Measurements from ENCODE around the gene MAP3K10.
A peak's percentile ranks its signal among the peaks of the same experiment; 100 is the strongest.
"Not testable (repeated sequence)": the region's sequence is repeated elsewhere in the genome, so short reads cannot be mapped to it uniquely, and the experiment has no call there.

Gene MAP3K10

GRCh38 chr19:40190891-40191835 lies at the start of gene MAP3K10:
TSS of gene MAP3K10 (plus strand) at chr19:40191426. CDS start at chr19:40192032, 606 bp downstream.
- peak; percentile 33 for DNase-seq

GRCh38 chr19:40141551-40141950 lies 49.7 kb upstream of the MAP3K10 start:
- DNase-seq, result no peak

DNA sequence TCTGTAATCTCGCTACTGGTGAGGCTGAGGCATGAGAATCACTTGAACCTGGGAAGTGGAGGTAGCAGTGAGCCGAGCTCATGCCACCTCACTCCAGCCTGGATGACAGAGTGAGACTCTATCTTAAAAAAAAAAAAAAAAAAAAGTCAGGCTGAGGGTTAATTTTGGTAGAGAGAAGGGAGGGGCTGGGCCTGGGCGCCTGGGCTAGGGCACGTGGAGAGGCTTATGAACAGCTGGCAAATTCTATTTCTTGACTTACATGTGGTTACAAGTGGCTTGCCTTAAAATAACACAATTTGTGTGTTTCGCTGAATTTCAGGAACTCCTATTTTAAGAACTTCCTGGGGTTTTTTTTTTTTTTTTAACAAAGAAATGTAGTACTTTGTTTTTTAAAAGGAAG lies 47.6 kb upstream of the MAP3K10 start:
- DNase-seq, result no peak

DNA sequence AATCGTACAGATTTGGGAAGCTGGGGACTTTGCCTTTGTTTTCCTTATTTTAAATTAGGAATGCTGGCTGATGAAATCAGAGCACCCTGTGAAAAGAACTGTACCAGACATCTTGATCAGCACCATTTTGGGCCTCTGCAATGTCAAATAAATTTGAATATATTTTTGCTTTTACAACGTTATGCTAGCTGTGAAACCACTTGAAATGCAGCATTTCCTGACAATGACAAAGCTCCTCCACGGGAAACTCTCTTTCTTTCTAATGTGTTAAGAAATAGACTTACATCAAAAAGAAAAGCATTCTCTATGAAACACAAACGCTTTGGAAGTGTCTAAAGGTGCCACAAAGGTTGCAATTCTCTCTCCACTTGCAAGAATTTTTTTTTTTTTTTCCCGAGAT lies 47.1 kb upstream of the MAP3K10 start:
- no peak for DNase-seq

GRCh38 chr19:40144947-40145748 lies 46.1 kb upstream of the MAP3K10 start:
- DNase-seq, result no peak

GRCh38 chr19:40145749-40146029 lies 45.5 kb upstream of the MAP3K10 start:
- not testable (repeated sequence) for DNase-seq

DNA sequence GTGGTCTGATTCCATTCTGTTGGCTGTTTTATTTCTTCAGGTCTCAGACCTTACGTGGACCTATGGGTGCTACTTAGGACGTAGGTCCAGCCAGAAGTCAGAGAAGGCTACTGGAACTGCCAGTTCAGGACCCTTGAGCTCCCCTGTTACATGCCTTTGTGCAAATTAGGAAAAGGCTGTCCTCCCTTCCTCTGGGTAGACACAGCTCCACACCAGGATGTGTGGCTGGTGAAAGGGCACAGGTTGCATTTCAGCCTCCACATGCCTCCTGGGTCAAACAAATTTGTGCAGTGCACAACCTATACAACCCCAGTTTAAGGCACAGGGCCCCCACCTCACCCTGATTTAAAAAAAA lies 43.9 kb upstream of the MAP3K10 start:
- no peak for DNase-seq

GRCh38 chr19:40147693-40148347 lies 43.4 kb upstream of the MAP3K10 start:
- no peak for DNase-seq

DNA sequence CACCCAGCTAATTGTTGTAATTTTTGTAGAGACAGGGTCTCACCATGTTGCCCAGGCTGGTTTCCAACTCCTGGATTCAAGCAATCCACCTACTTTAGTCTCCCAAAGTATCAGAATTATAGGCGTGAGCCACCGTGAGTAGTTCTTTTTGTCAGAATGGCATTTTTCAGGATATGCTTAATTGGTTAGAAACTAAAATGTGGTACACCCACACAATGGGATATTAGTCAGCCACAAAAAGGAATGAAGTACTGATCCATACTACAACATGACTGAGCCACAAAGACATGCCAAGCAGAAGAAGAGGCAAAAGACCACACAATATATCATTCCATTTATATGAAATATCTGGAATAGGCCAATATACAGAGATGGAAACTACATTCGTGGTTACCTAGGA lies 41.7 kb upstream of the MAP3K10 start:
- DNase-seq, result no peak

DNA sequence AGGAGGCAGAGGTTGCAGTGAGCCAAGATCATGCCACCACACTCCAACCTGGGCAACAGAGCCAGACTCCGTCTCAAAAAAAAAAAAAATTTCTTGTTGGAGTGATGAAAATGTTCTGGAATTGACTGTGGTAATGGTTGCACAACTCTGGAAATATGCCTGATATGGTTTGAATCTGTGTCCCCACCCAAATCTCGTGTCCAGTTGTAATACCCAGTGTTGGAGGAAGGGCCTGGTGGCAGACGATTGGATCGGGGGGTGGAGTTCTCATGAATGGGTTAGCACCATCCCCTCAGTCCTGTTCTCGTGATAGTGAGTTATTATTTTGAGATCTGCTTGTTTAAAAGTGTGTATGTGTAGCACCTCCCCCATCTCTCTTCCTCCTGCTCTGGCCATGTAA lies 41.1 kb upstream of the MAP3K10 start:
- no peak for DNase-seq

DNA sequence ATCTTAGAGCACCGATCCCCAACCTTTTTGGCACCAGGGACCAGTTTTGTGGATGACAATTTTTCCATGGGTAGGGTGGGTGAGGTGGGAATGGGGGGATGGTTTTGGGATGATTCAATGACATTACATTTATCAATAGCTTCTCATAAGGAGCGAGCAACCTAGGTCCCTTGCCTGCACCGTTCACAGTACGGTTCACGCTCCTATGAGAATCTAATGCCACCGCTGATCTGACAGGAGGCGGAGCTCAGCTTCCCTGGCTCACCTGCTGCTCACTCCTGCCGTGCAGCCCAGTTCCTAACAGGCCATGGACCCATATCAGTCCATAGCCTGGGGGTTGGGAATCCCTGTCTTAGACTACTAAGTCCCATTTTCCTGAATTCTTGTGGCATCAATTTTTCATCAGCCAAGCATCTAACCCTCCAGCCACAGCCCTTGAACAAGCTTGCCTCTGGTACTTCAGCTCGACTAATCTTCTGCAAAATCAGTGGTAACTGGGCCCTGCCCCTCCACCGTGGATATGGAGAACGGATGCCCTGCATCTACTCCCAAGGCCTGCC lies 37.0 kb upstream of the MAP3K10 start:
- no peak for DNase-seq

DNA sequence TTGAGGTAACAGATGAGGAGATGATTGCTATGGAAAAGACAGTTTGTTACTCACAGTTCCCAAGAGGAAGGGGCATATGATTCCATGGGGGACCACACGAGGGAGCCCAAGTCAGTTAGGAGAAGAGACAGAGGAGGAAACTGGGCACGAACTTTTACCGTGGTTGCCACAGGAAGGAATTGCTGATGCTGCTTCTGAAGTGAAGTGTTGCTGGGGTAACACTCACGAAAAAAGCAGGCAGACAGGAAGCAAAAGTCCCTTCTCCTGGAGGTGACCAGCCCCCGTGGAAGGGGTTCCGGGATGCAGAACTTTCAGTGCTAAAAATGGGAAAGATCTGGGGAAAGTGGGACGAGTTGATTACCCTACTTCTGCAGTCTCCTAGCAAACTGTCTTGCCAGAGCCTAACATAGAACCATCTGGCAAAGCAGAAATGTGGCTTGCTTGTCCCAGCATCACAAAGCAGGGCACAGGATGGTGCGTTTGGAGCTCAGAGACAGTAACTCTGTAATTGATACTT lies 35.4 kb upstream of the MAP3K10 start:
- no peak for DNase-seq

DNA sequence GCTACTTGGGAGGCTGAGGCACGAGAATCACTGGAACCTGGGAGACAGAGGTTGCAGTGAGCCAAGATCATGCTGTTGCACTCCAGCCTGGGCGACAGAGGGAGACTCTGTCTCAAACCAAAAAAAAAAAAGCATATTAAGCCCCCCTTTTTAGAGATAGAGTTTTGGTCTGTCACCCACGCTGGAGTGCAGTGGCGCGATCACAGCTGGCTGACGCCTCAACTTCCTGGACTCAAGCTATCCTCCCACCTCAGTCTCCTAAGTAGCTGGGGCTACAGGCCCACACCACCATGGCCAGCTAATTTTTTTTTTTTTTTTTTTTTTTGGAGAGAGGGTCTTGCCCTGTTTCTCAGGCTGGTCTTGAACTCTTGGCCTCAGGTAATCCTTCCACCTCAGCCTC lies 34.2 kb upstream of the MAP3K10 start:
- no peak for DNase-seq

DNA sequence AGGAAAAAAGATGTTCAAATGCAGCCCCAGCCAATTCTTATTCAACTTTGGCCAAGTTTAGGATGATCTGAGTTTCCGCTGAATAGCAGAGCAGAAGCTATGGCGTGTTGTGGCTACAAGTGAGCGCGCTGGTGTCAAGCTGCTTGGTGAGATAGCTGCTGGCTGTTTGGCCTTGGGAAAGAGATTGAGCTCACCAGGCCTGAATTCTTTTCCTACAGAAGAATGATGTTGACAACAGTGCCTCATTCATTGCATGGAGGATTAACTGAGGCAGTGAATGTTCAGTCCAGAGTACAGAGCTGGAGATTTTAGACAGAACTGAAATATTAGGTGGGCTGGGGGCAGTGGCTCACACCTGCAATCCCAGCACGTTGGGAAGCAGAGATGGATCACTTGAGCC lies 31.5 kb upstream of the MAP3K10 start:
- DNase-seq, result no peak

DNA sequence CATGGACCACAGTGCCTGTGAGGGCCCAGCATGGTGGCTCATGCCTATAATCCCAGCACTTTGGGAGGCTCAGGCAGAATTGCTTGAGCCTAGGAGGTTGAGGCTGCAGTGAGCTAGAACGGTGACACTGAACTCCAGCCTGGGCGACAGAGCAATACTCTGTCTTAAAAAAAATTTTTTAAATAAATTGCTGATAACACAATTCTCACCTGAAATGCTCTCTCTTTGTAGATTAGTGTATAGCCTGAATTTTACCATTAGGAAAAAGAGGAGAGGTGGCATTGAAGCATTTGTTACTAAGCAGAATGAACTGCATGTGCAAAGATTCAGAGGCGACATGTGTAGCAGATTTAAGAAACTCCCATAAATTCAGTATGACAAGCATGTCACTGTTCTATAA lies 29.1 kb upstream of the MAP3K10 start:
- no peak for DNase-seq

- DNase-seq, result no peak
These were observed 27.6 kb upstream of the MAP3K10 start for GRCh38 chr19:40163541-40164129.

DNA sequence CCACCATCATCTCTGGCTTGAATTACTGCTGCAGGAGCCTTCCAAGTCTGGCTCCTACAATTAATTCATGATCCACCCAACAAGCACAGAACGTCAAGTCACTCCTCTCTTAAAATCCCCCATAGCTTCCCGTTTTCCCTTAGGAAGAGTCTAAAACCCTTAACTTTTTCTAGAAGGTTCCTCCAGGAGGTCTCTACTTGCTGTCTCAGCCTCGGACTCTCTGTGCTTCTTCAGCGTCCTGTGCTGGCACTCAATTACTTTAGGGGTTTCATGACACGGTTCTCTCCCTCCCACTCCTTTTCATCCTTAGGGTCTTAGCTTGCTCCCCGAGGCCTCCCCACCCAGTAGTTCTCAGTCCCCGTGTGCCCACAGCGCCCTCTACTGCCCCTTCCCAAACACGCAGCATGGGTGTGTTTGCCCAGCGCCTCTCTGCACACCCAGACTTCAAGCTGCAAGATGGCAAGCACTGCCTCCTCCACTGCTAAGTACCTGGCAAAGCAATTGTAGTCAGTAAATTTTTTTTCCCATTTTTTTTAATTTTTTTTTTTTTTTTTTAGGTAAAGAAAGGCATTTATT lies 25.8 kb upstream of the MAP3K10 start:
- no peak for DNase-seq

DNA sequence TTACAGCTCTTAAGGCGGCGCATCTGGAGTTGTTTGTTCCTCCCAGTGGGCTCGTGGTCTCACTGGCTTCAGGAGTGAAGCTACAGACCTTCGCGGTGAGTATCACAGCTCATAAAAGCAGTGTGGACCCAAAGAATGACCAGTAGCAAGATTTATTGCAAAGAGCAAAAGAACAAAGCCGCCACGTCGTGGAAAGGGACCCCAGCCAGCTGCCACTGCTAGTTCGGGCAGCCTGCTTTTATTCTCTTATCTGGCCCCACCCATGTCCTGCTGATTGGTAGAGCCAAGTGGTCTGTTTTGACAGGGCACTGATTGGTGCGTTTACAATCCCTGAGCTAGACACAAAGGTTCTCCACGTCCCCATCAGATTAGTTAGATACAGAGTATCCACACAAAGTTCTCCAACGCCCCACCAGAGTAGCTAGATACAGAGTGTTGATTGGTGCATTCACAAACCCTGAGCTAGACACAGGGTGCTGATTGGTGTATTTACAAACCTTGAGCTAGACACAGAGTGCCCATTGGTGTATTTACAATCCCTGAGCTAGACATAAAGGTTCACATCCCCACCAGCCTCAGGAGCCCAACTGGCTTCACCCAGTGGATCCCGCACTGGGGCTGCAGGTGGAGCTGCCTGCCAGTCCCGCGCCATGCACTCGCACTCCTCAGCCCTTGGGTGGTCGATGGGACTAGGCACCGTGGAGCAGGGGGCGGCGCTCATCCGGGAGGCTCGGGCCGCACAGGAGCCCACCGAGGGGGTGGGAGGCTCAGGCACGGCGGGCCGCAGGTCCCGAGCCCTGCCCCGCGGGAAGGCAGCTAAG lies 21.5 kb upstream of the MAP3K10 start:
- not testable (repeated sequence) for DNase-seq

GRCh38 chr19:40170303-40170989 lies 20.8 kb upstream of the MAP3K10 start:
- DNase-seq, result not testable (repeated sequence)

DNA sequence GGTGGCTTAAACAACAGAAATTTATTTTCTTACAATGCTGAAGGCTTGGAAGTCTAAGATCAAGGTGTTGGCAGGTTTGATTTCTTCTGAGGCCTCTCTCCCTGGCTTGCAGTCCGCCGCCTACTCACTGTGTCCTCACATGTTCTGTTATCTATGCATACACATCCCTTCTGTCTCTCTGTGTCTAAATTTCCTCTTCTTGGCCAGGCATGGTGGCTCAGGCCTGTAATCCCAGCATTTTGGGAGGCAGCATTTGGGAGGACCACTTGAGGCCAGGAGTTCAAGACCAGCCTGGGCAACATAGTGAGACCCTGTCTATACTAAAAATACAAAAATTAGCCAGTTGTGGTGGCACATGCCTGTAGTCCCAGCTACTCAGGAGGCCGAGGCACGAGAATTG lies 19.9 kb upstream of the MAP3K10 start:
- DNase-seq, result not testable (repeated sequence)

DNA sequence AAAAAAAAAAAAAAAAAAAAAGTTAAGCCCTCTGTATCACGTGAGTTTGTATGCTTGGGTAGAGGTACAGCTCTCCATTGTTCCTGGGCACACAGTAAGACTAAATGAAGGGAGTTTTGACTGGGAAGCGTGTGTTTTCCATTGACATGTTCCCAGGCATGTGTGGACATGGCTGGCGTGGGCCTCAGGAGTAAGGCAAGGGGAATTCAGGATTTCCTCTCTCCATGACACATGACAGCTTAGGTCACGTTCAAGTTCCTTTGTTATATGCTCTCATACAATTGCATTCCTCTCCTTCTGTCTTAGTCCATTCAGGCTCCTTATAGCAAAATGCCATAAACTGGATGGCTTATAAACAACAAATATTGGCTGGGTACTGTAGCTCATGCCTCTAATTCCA lies 17.1 kb upstream of the MAP3K10 start:
- no peak for DNase-seq
